K562 (cell line): Measurements from ENCODE around the gene ALG10.
A peak's percentile ranks its signal among the peaks of the same experiment; 100 is the strongest.

ENCODE experiments used
- E2F6 ChIP-seq, 2 experiments: IDR thresholded peaks; 2 replicates each; pipeline ENCODE4 v1.6.1; 2011; ENCODE audit warnings: borderline replicate concordance in 1 of 2, control low read depth in 1 of 2, low read depth in 1 of 2, low read length in 1 of 2, mild to moderate bottlenecking in 1 of 2, mixed read lengths in 1 of 2, moderate library complexity in 1 of 2; ENCODE audit not compliant: insufficient read depth in 1 of 2, insufficient read length in 1 of 2, poor library complexity in 1 of 2, severe bottlenecking in 1 of 2; ENCODE audit errors: extremely low read depth in 1 of 2
- EGR1 ChIP-seq: fragments of 450-650 bp; conservative IDR thresholded peaks from 2 replicates; pipeline ENCODE4 v1.6.1; 2017; ENCODE audit warnings: mild to moderate bottlenecking
- ETV6 ChIP-seq, 3 experiments: fragments of 150-350 bp in 1 of 3; sonication (generic) in 1 of 3; formaldehyde crosslinking in 1 of 3; IDR thresholded peaks; 2 replicates each; pipeline versions ENCODE4 v1.6.1 to v1.8.0; 2014 to 2022; ENCODE audit warnings: borderline replicate concordance in 2 of 3, low read depth in 2 of 3, antibody characterized with exemption in 1 of 3, low read length in 1 of 3, mild to moderate bottlenecking in 1 of 3, missing genetic modification reagents in 1 of 3
- HOXB6 ChIP-seq: fragments of 250-450 bp; sonication (Bioruptor Pico); IDR thresholded peaks from 2 replicates; pipeline ENCODE4 v1.5.1; 2022; ENCODE audit warnings: mild to moderate bottlenecking, borderline replicate concordance
- L3MBTL2 ChIP-seq: fragments of 450-650 bp; IDR thresholded peaks from 2 replicates; pipeline ENCODE4 v1.6.1; 2016; ENCODE audit warnings: mild to moderate bottlenecking, moderate library complexity
- MAZ ChIP-seq, 2 experiments: fragments of 450-650 bp in 1 of 2; sonication (generic) in 1 of 2; formaldehyde crosslinking; IDR thresholded peaks in 1 of 2; conservative IDR thresholded peaks in 1 of 2; 2 replicates each; pipeline versions ENCODE4 v1.4.0 to v1.5.0; 2020; ENCODE audit warnings: mild to moderate bottlenecking in 1 of 2, missing genetic modification reagents in 1 of 2
- PTBP1 ChIP-seq: fragments of 200-400 bp; formaldehyde crosslinking; IDR thresholded peaks from 2 replicates; pipeline ENCODE4 v1.6.1; 2017; ENCODE audit warnings: low read depth, low read length
- RAD21 ChIP-seq, 2 experiments: fragments of 250-450 bp in 1 of 2; fragments of 450-650 bp in 1 of 2; sonication (Bioruptor Pico) in 1 of 2; formaldehyde crosslinking in 1 of 2; IDR thresholded peaks in 1 of 2; conservative IDR thresholded peaks in 1 of 2; 2 replicates each; pipeline versions ENCODE4 v1.4.0 to v1.8.0; 2020 to 2022; ENCODE audit warnings: mild to moderate bottlenecking in 2 of 2, moderate library complexity in 1 of 2
- RFX5 ChIP-seq: IDR thresholded peaks from 2 replicates; pipeline ENCODE4 v1.6.1; 2011; ENCODE audit warnings: low read depth, mild to moderate bottlenecking, improper control_type of control experiment, low read length
- SRSF1 ChIP-seq: fragments of 200-400 bp; formaldehyde crosslinking; IDR thresholded peaks from 2 replicates; pipeline ENCODE4 v1.6.1; 2017; ENCODE audit warnings: mild to moderate bottlenecking, low read depth, low read length, moderate library complexity
- TAF9B ChIP-seq: fragments of 450-650 bp; IDR thresholded peaks from 2 replicates; pipeline ENCODE4 v1.6.1; 2018; ENCODE audit warnings: mild to moderate bottlenecking; ENCODE audit not compliant: partially characterized antibody
- ZNF197 ChIP-seq: fragments of 200-800 bp; sonication (Bioruptor generic); IDR thresholded peaks from 2 replicates; pipeline ENCODE4 v1.6.1; 2016; ENCODE audit warnings: low read depth, missing genetic modification characterization, missing compliant biosample characterization
- ZNF780A ChIP-seq: fragments of 250-450 bp; sonication (Bioruptor Pico); IDR thresholded peaks from 2 replicates; pipeline ENCODE4 v1.5.0; 2021; ENCODE audit warnings: mild to moderate bottlenecking
- TF ChIP-seq, protein P1 (sequence below): sonication (generic); formaldehyde crosslinking; IDR thresholded peaks from 2 replicates; pipeline ENCODE4 v1.8.0; 2022; ENCODE audit warnings: mild to moderate bottlenecking, missing genetic modification reagents, borderline replicate concordance

GRCh38 chr12:34033628-34034296 is 11.5 kb downstream of the ALG10 start:
- TF ChIP-seq PTBP1 (no peak), L3MBTL2 (no peak), ETV6 (IDR thresholded peaks at IDR 0.05; ENCODE audit: borderline replicate concordance in 1 of 2, low read depth in 2 of 2, low read length in 1 of 2) (no peak), ETV6 (CRISPR knock-in tag; IDR thresholded peaks at IDR 0.05; ENCODE audit: borderline replicate concordance) (no peak), ZNF197 (CRISPR knock-in tag) (no peak), RFX5 (no peak), SRSF1 (no peak), TAF9B (no peak), MAZ (CRISPR knock-in tag; conservative IDR thresholded peaks at IDR 0.05 in 1 of 2, IDR thresholded peaks at IDR 0.05 in 1 of 2) (no peak), HOXB6 (CRISPR knock-in tag) (no peak), RAD21 (CRISPR knock-in tag; conservative IDR thresholded peaks at IDR 0.05 in 1 of 2, IDR thresholded peaks at IDR 0.05 in 1 of 2) (peak; percentile 27 to 58; a peak in 2 of 4 replicates), ZNF780A (CRISPR knock-in tag) (no peak), EGR1 (no peak), E2F6 (IDR thresholded peaks at IDR 0.05; ENCODE audit: borderline replicate concordance in 1 of 2, extremely low read depth in 1 of 2, insufficient read depth in 1 of 2, insufficient read length in 1 of 2, low read depth in 1 of 2, low read length in 1 of 2, poor library complexity in 1 of 2, severe bottlenecking in 1 of 2) (no peak)
- TF ChIP-seq, protein P1, sequence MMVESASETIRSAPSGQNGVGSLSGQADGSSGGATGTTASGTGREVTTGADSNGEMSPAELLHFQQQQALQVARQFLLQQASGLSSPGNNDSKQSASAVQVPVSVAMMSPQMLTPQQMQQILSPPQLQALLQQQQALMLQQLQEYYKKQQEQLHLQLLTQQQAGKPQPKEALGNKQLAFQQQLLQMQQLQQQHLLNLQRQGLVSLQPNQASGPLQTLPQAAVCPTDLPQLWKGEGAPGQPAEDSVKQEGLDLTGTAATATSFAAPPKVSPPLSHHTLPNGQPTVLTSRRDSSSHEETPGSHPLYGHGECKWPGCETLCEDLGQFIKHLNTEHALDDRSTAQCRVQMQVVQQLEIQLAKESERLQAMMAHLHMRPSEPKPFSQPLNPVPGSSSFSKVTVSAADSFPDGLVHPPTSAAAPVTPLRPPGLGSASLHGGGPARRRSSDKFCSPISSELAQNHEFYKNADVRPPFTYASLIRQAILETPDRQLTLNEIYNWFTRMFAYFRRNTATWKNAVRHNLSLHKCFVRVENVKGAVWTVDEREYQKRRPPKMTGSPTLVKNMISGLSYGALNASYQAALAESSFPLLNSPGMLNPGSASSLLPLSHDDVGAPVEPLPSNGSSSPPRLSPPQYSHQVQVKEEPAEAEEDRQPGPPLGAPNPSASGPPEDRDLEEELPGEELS (CRISPR knock-in tag) = no peak
